ENCODE measurements around the gene XPOT. TPM values are rescaled to one million over a fixed set of nuclear protein-coding genes. Genes with fewer than 3 reads are reported as not detected.

Gene XPOT
- total RNA-seq = 150 and 151 TPM in 2 replicates

GRCh38 chr12:64403707-64404469 is at the start of gene XPOT:
Gene XPOT, plus strand, starts transcription at chr12:64404392. Its CDS starts 5,644 bp downstream, at chr12:64410036.

GRCh38 chr12:64390275-64390851 is 13.8 kb upstream of the XPOT start, which contains the start of gene C12orf56:
Gene C12orf56, minus strand, starts transcription at chr12:64390758. Its CDS starts 193 bp downstream, at chr12:64390565.

GRCh38 chr12:64451687-64452558 is 47.7 kb downstream of the XPOT start, which contains the start of gene TBK1:
Gene TBK1, plus strand, starts transcription at chr12:64452120. Its CDS starts 3,751 bp downstream, at chr12:64455871.

Other genes starting within 250 kb of the XPOT start
- gene KICS2, start 182.1 kb upstream of the XPOT start, total RNA-seq = 6.9 and 8.9 TPM in 2 replicates
- 0.20 and 0.40 TPM in 2 replicates for gene C12orf56, start 13.6 kb upstream of the XPOT start, total RNA-seq
- gene TBK1, start 47.7 kb downstream of the XPOT start, total RNA-seq = 26.2 and 27.7 TPM in 2 replicates
- gene RASSF3, start 206.1 kb downstream of the XPOT start, total RNA-seq = 25.7 TPM in 2 replicates

Measured in smooth muscle cell of the pulmonary artery (primary cell).